Ovary (tissue), 10 donors: ENCODE data around the gene EIF4E1B. TPM values are rescaled to one million over a fixed set of nuclear protein-coding genes. Genes with fewer than 3 reads are reported as not detected.

Experiments
- DNase-seq, 5 donors: peaks; one replicate each; pipeline ENCODE4 v3.0.0-alpha.2; 2019 to 2020
- H3K27ac ChIP-seq, 2 donors: fragments of 200-600 bp; one replicate each; pipeline versions ENCODE4 v1.5.1 to v1.8.0; 2019 to 2022
- H3K27me3 ChIP-seq: fragments of 200-600 bp; one replicate; pipeline ENCODE4 v1.8.0; 2022
- H3K36me3 ChIP-seq: fragments of 200-600 bp; sonication (generic); one replicate; pipeline ENCODE4 v1.5.1; 2019
- H3K4me1 ChIP-seq: one replicate; pipeline ENCODE4 v1.8.1; 2013; ENCODE audit warnings: mild to moderate bottlenecking, moderate library complexity; ENCODE audit not compliant: insufficient read depth
- H3K4me3 ChIP-seq: fragments of 200-600 bp; sonication (generic); one replicate; pipeline ENCODE4 v1.5.1; 2017
- H3K9me3 ChIP-seq, 2 donors: fragments of 200-600 bp in 1 of 2; sonication (generic) in 1 of 2; one replicate each; pipeline versions ENCODE4 v1.5.1 to v1.8.1; 2013 to 2019; ENCODE audit warnings: mild to moderate bottlenecking in 1 of 2, moderate library complexity in 1 of 2
- EP300 ChIP-seq: sonication (generic); formaldehyde crosslinking; IDR thresholded peaks from one replicate; pipeline ENCODE4 v1.6.1; 2017; ENCODE audit warnings: antibody characterized with exemption
- POLR2A ChIP-seq: fragments of 450-650 bp; IDR thresholded peaks from one replicate; pipeline ENCODE4 v1.6.1; 2017; ENCODE audit warnings: antibody characterized with exemption, mild to moderate bottlenecking, moderate library complexity
- WGBS, 3 donors: extraction: QIAGEN DNeasy Blood & Tissue Kit in 1 of 3; methylation state at CpG; one replicate each; pipeline versions ENCODE4 v1.1.5 to v1.1.7; 2013 to 2017; 5-methylcytosine and 5-hydroxymethylcytosine counted together
- intact Hi-C, 4 donors: fragments of 100-400 bp; cut with DNase I; formaldehyde crosslinking; loops; one replicate each; pipeline versions ENCODE4 v1.11.0 to v1.15.1; 2022 to 2023
- long read RNA-seq, 3 donors: library from polyadenylated mRNA in 2 of 3; unstranded in 2 of 3; transcript quantifications; one replicate each; pipeline ENCODE4 v2.0.0 and lab custom pipeline, GENCODE V29; 2021 to 2026
- polyA plus RNA-seq, 2 donors: library from polyadenylated mRNA; stranded (reverse); fragments of 200-250 nt in 1 of 2; fragments of 350-450 nt in 1 of 2; fragmentation: Illumina TruSeq in 1 of 2; extraction: RNeasy Lipid Tissue Mini Kit (QIAGEN cat#74804) in 1 of 2; gene quantifications; one replicate each; pipeline ENCODE4 v1.2.3, GENCODE V29; 2013 to 2014
- total RNA-seq, 7 donors: library from RNA; depleted of rRNA in 2 of 7; stranded (reverse); fragments of >200 nt in 2 of 7; fragmentation: NEBNext Ultra II Directional in 3 of 7; extraction: Animal tissue kit (Norgen Biotek cat#: 25700) in 3 of 7; gene quantifications; one replicate each; pipeline versions ENCODE4 v1.1.0 to v1.2.4, GENCODE V29; 2016 to 2023
- TF ChIP-seq, protein P1 (sequence below), 3 donors: fragments of 450-650 bp in 2 of 3; fragments of 200-600 bp in 1 of 3; IDR thresholded peaks; one replicate each; pipeline versions ENCODE4 v1.5.1 to v1.8.0; 2016 to 2022; ENCODE audit warnings: antibody characterized with exemption in 3 of 3, mild to moderate bottlenecking in 1 of 3
- donor health status: DM: no; HTN: no; CAD: no; lungs with moderate emphysema.
- donor health status: DM: no; HTN: no; CAD: no.
- donor health status: Bipolar disorder and iron deficiency.
- donor health status: DM: yes; HTN: yes; CAD: no.
- donor health status: DM: no; HTN: no; CAD: no.
- donor health status: DM: yes; HTN: yes; CAD: no.

EIF4E1B gene, protein sequence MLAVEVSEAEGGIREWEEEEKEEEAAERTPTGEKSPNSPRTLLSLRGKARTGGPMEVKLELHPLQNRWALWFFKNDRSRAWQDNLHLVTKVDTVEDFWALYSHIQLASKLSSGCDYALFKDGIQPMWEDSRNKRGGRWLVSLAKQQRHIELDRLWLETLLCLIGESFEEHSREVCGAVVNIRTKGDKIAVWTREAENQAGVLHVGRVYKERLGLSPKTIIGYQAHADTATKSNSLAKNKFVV
- total RNA-seq (not detected), polyA plus RNA-seq (under 1 TPM in 1 of 2 donors, not detected in 1; 0.61 TPM)
- long read RNA-seq, donor 1 = 0 reads
- long read RNA-seq, donor 2 = 0 reads
- long read RNA-seq, donor 3 = 0 reads

DNA sequence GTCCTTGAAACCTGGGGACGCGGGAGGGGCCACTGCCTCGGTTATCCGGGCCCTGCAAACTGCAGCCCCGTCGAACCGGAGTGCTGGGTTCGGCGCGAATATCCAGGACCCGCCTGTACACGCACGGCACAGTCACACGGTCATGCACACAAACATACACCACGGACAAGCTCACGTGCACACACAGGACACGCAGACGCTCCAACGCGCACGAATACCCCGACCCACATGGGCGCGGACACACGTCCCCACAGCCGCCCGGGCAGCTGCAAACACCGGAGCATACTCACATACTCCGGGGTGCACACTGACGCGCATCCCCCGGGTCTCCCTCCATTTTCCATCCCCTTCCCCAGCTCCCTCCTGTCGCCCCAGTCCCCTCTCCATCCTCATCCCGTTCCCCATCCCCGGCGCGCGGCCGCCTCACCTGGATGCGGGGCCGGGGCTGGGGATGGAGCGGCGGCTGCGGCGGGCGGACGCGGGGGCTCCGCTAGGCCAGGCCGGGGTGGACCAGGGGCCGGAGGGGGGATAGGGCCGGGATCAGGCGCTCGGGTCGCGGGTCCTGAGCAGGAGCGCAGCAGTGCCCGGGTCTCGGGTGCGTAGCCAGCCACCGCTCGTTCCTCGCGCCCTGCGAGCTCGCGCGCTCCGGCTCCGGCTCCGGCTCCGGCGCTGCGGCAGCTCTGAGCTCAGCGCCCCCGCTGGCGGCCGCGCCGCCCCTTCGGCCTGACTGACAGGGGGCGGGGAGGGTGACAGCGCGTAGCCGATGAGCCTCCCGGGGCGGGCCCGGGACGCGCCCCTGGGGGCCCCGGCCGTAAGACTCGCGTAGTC is at the start of gene EIF4E1B, which contains the start of gene SNCB:
TSS of gene EIF4E1B (plus strand) at position 823 of the 828 bp plus-strand sequence. CDS start 12,113 bp downstream, outside the sequence.
TSS of gene SNCB (minus strand) at position 682 of the 828 bp plus-strand sequence. CDS start 880 bp downstream, outside the sequence.
- Histone ChIP-seq H3K4me1 (peaks cover 7% of the 10 kb centered on the region), H3K27me3 (no peaks in the 10 kb centered on the region), H3K4me3 (no peak within 1 kb of the TSS), H3K9me3 (no peaks in the 10 kb centered on the region), H3K36me3 (no peaks in the 10 kb centered on the region), H3K27ac (no peak within 1 kb of the TSS)
- intact Hi-C loops = no loop called here
- DNase-seq = no peak
- TF ChIP-seq EP300 (no peak), POLR2A (no peak)
- TF ChIP-seq, protein P1, sequence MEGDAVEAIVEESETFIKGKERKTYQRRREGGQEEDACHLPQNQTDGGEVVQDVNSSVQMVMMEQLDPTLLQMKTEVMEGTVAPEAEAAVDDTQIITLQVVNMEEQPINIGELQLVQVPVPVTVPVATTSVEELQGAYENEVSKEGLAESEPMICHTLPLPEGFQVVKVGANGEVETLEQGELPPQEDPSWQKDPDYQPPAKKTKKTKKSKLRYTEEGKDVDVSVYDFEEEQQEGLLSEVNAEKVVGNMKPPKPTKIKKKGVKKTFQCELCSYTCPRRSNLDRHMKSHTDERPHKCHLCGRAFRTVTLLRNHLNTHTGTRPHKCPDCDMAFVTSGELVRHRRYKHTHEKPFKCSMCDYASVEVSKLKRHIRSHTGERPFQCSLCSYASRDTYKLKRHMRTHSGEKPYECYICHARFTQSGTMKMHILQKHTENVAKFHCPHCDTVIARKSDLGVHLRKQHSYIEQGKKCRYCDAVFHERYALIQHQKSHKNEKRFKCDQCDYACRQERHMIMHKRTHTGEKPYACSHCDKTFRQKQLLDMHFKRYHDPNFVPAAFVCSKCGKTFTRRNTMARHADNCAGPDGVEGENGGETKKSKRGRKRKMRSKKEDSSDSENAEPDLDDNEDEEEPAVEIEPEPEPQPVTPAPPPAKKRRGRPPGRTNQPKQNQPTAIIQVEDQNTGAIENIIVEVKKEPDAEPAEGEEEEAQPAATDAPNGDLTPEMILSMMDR (IDR thresholded peaks at IDR 0.05) = no peak
- 1% methylated on average over 91 to 94 of the region's 94 CpGs for WGBS, 3 donors

DNA sequence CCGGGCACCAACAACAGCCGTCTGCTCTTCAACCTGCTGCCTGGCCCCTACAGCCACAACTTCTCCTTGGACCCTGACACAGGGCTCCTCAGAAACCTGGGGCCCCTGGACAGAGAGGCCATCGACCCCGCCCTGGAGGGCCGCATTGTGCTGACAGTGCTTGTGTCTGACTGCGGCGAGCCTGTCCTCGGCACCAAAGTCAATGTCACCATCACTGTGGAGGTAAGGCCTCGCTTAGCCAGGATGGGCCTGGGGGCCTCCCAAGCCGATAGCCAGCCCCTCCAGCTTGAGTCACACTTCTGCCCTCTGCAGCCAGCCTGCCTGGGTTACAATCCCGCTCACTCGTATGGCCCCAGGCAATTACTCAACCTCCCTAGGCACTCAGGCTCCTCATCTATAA is 49.1 kb upstream of the EIF4E1B start:
- H3K27me3 ChIP-seq = no peaks in the 10 kb centered on the region
- no peak for DNase-seq
- 83 to 92% (median 89%) methylated on average over 7 to 12 of the region's 12 CpGs for WGBS, 3 donors
- TF ChIP-seq POLR2A = no peak
- TF ChIP-seq, protein P1 (IDR thresholded peaks at IDR 0.05) = no peak
- no peak for TF ChIP-seq EP300
- no peaks in the 10 kb centered on the region for H3K4me1 ChIP-seq
- H3K27ac ChIP-seq = no peak overlapping the region
- no peak overlapping the region for H3K4me3 ChIP-seq
- H3K9me3 ChIP-seq = peaks cover 0 to 20% of the 10 kb centered on the region in 2 donors
- no peaks in the 10 kb centered on the region for H3K36me3 ChIP-seq
- intact Hi-C loops = no loop called here

DNA sequence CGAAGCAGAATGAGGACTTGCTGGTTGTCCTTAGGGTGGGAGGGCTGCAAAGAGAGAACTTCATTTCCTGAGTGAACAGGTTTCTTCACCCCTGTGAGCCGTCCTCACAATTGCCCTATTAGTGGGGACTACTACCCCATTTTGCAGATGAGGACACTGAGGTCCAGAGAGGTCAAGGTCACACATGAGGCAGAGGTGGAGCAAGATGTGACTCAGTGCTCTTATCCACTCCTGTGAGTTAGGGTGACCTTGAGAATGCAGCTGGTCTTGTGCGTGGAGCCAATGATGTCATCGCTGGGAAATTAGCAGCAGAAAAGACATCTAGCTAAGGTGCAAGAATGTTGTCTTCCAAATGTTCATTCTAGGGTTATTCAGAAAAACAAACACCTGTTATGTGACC is 47.4 kb upstream of the EIF4E1B start:
- TF ChIP-seq POLR2A (no peak), EP300 (no peak)
- TF ChIP-seq, protein P1 (IDR thresholded peaks at IDR 0.05) = no peak
- H3K27me3 ChIP-seq = no peaks in the 10 kb centered on the region
- intact Hi-C loops = no loop called here
- no peak overlapping the region for H3K4me3 ChIP-seq
- H3K36me3 ChIP-seq = no peaks in the 10 kb centered on the region
- no peak for DNase-seq
- H3K4me1 ChIP-seq = no peaks in the 10 kb centered on the region
- WGBS, 3 donors = 37 to 48% (median 39%) methylated on average over 4 of the region's 4 CpGs
- peaks cover 0 to 22% of the 10 kb centered on the region in 2 donors for H3K9me3 ChIP-seq
- no peak overlapping the region for H3K27ac ChIP-seq

DNA sequence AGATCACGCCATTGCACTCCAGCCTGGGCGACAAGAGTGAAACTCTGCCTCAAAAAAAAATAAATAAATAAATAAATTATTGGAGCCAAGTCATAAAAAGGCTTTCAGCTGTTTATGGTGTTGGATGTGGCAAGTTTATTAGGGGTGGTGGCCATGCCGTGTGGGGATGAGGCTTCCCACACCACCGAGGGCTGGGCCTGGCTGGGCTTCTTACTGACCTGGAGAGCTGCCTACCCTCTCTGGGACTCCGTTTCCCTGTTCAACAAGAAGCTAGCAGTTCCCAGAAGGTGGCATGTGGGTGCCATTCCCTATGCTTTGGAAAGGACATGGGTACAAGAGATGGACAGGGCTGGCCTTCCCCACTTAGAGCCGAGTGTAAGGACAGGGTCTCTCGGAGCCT is 43.1 kb upstream of the EIF4E1B start:
- Histone ChIP-seq H3K4me3 (no peak overlapping the region), H3K27ac (no peak overlapping the region), H3K4me1 (no peaks in the 10 kb centered on the region), H3K36me3 (no peaks in the 10 kb centered on the region), H3K27me3 (no peaks in the 10 kb centered on the region), H3K9me3 (peaks cover 0 to 22% of the 10 kb centered on the region in 2 donors)
- WGBS, 3 donors = 73 to 83% (median 82%) methylated on average over 7 of the region's 7 CpGs
- intact Hi-C loops = no loop called here
- DNase-seq = no peak
- TF ChIP-seq, protein P1 (IDR thresholded peaks at IDR 0.05) = no peak
- TF ChIP-seq POLR2A = no peak
- TF ChIP-seq EP300 = no peak
